GM13977 (cell line): ENCODE data around the gene RITA1.

Source experiments
- DNase-seq: peaks from one replicate; pipeline ENCODE4 v3.0.0; 2012; ENCODE audit warnings: low spot score
- CTCF ChIP-seq: IDR thresholded peaks from 2 replicates; pipeline ENCODE4 v1.5.1; 2012; ENCODE audit warnings: mild to moderate bottlenecking, control low read depth; ENCODE audit not compliant: insufficient read depth; ENCODE audit errors: extremely low read depth, missing control alignments
- in situ Hi-C: fragments of 300-500 bp; cut with MboI; formaldehyde crosslinking; loops from one replicate; pipeline ENCODE4 v1.12.0; 2022; ENCODE audit warnings: low sequenced_read_pairs, low pct_unique_long_range_greater_than_20kb, mixed read lengths, inconsistent platforms; ENCODE audit not compliant: unreplicated experiment

Gene RITA1

GRCh38 chr12:113239288-113239771, 53.8 kb downstream of the RITA1 start:
- TF ChIP-seq CTCF: no peak
- no peak for DNase-seq
- in situ Hi-C loops: no loop called here

GRCh38 chr12:113239811-113240331, 54.4 kb downstream of the RITA1 start:
- no peak for TF ChIP-seq CTCF
- in situ Hi-C loops: no loop called here

GRCh38 chr12:113240395-113240794, 54.9 kb downstream of the RITA1 start:
- no peak for TF ChIP-seq CTCF
- in situ Hi-C loops: no loop called here
- no peak for DNase-seq

More at GRCh38 chr12:113239811-113240331, 54.4 kb downstream of the RITA1 start:
- no peak for DNase-seq

- DNase-seq: no peak
- in situ Hi-C loops: no loop called here
- TF ChIP-seq CTCF: no peak
Observed at GRCh38 chr12:113241191-113242025, 55.9 kb downstream of the RITA1 start.
